K562 (cell line): ENCODE measurements around the gene DNAJA1. TPM values are rescaled to one million over a fixed set of nuclear protein-coding genes. Genes with fewer than 3 reads are reported as not detected.

ENCODE experiments used
- DNMT1 ChIP-seq: fragments of 450-650 bp; IDR thresholded peaks from 2 replicates; pipeline ENCODE4 v1.6.1; 2016; ENCODE audit warnings: antibody characterized with exemption, mild to moderate bottlenecking
- POLR2G ChIP-seq: fragments of 200-400 bp; formaldehyde crosslinking; IDR thresholded peaks from 2 replicates; pipeline ENCODE4 v1.6.1; 2017; ENCODE audit warnings: low read depth, mild to moderate bottlenecking, antibody characterized with exemption, low read length, moderate library complexity
- SRSF1 ChIP-seq: fragments of 200-400 bp; formaldehyde crosslinking; IDR thresholded peaks from 2 replicates; pipeline ENCODE4 v1.6.1; 2017; ENCODE audit warnings: mild to moderate bottlenecking, low read depth, low read length, moderate library complexity
- USF2 ChIP-seq: sonication (generic); formaldehyde crosslinking; IDR thresholded peaks from 2 replicates; pipeline ENCODE4 v1.5.0; 2020; ENCODE audit warnings: missing genetic modification reagents
- ZNF395 ChIP-seq: fragments of 200-800 bp; sonication (Bioruptor generic); IDR thresholded peaks from 2 replicates; pipeline ENCODE4 v1.6.1; 2017; ENCODE audit warnings: missing genetic modification characterization, missing compliant biosample characterization
- ZNF76 ChIP-seq: fragments of 250-450 bp; sonication (Bioruptor Pico); IDR thresholded peaks from 2 replicates; pipeline ENCODE4 v1.4.0; 2020; ENCODE audit warnings: mild to moderate bottlenecking, moderate library complexity, borderline replicate concordance
- polyA plus RNA-seq, 8 experiments: library from polyadenylated mRNA; depleted of rRNA in 4 of 8; stranded (reverse) in 5 of 8; unstranded in 3 of 8; fragments of >200 nt; fragmentation: Nextera tagmentation in 2 of 8; fragmentation: Illumina TruSeq in 1 of 8; extraction: Ambion mirVana in 2 of 8; extraction: Trizol in 1 of 8; gene quantifications; 2 replicates each; pipeline versions ENCODE4 v1.2.1 to v1.2.3, GENCODE V29; 2011 to 2014; ENCODE audit warnings: inconsistent platforms in 1 of 8, missing spikeins in 1 of 8
- total RNA-seq, 7 experiments: library from RNA; depleted of rRNA in 6 of 7; stranded (reverse); fragments of >200 nt in 6 of 7; fragmentation: Illumina TruSeq in 2 of 7; extraction: Trizol in 2 of 7; gene quantifications; 2 replicates each; pipeline versions ENCODE4 v1.2.1 to v1.2.3, GENCODE V29; 2011 to 2021; ENCODE audit warnings: low replicate concordance in 1 of 7

Gene DNAJA1
- total and polyA plus RNA-seq, 9 of the 15 experiments (the other 6 are each of a cell fraction or from before 2014, with no cell fraction given) = 109 to 359 (median 175) TPM

- TF ChIP-seq USF2 = no peak
- TF ChIP-seq DNMT1 = no peak
- TF ChIP-seq ZNF395 (CRISPR knock-in tag) = peak; percentile 23; the same call in 1 of the 2 replicates
- no peak for TF ChIP-seq ZNF76 (CRISPR knock-in tag)
- TF ChIP-seq POLR2G = no peak
- TF ChIP-seq SRSF1 = no peak
Measured at GRCh38 chr9:33024126-33024965, 727 bp upstream of the DNAJA1 start (continued).
